Fibroblast of lung (primary cell): Measurements from ENCODE around the gene R3HCC1L. TPM values are rescaled to one million over a fixed set of nuclear protein-coding genes. Genes with fewer than 3 reads are reported as not detected.

Experiments
- DNase-seq, 2 donors: peaks; one replicate each; pipeline versions ENCODE4 v3.0.0 to v3.0.0-alpha.2; 2010; ENCODE audit warnings: low read depth in 2 of 2
- H2AFZ ChIP-seq: 2 replicates; pipeline ENCODE4 v1.5.1; 2012; ENCODE audit warnings: low read length, control low read depth, inconsistent platforms
- H3K27ac ChIP-seq: 2 replicates; pipeline ENCODE4 v1.5.1; 2011; ENCODE audit warnings: low read length, control low read depth; ENCODE audit not compliant: insufficient read depth
- H3K27me3 ChIP-seq: 2 replicates; pipeline ENCODE4 v1.5.1; 2011; ENCODE audit warnings: mild to moderate bottlenecking, low read length; ENCODE audit not compliant: control insufficient read depth, insufficient read depth
- H3K36me3 ChIP-seq: 2 replicates; pipeline ENCODE4 v1.5.1; 2011; ENCODE audit warnings: low read length; ENCODE audit not compliant: control insufficient read depth, insufficient read depth
- H3K4me1 ChIP-seq: 2 replicates; pipeline ENCODE4 v1.5.1; 2011; ENCODE audit warnings: low read length; ENCODE audit not compliant: control insufficient read depth, insufficient read depth; ENCODE audit errors: extremely low read depth
- H3K4me2 ChIP-seq: 2 replicates; pipeline ENCODE4 v1.5.1; 2011; ENCODE audit warnings: low read length, control low read depth; ENCODE audit not compliant: insufficient read depth; ENCODE audit errors: extremely low read depth
- H3K4me3 ChIP-seq, 4 experiments: fragments of 200-600 bp in 1 of 4; sonication (generic) in 1 of 4; replicated peaks in 1 of 4; 2 replicates each; pipeline ENCODE4 v1.5.1; 2011 to 2016; ENCODE audit warnings: low read length in 4 of 4, low read depth in 3 of 4, mild to moderate bottlenecking in 3 of 4, control low read depth in 2 of 4, inconsistent platforms in 1 of 4, mixed read lengths in 1 of 4; ENCODE audit not compliant: insufficient read depth in 1 of 4; ENCODE audit errors: control extremely low read depth in 1 of 4
- H3K79me2 ChIP-seq: 2 replicates; pipeline ENCODE4 v1.5.1; 2012; ENCODE audit warnings: mild to moderate bottlenecking, low read length, inconsistent platforms; ENCODE audit not compliant: control insufficient read depth, insufficient read depth
- H3K9ac ChIP-seq: 2 replicates; pipeline ENCODE4 v1.5.1; 2011; ENCODE audit warnings: mild to moderate bottlenecking, low read length, control low read depth; ENCODE audit not compliant: insufficient read depth
- H3K9me3 ChIP-seq: 2 replicates; pipeline ENCODE4 v1.5.1; 2012; ENCODE audit warnings: low read depth, low read length; ENCODE audit not compliant: control insufficient read depth, insufficient read depth
- H4K20me1 ChIP-seq: 2 replicates; pipeline ENCODE4 v1.5.1; 2011; ENCODE audit warnings: low read length; ENCODE audit not compliant: control insufficient read depth, insufficient read depth; ENCODE audit errors: extremely low read depth
- CTCF ChIP-seq, 2 donors: IDR thresholded peaks in 1 of 2; conservative IDR thresholded peaks in 1 of 2; 1 replicate in 1 of 2; 2 replicates in 1 of 2; pipeline ENCODE4 v1.5.1; 2011 to 2012; ENCODE audit warnings: low read length in 2 of 2, control low read depth in 1 of 2, inconsistent platforms in 1 of 2, low read depth in 1 of 2, mild to moderate bottlenecking in 1 of 2
- EZH2 ChIP-seq: IDR thresholded peaks from 2 replicates; pipeline ENCODE4 v1.5.1; 2012; ENCODE audit warnings: low read length, control low read depth, mild to moderate bottlenecking; ENCODE audit errors: missing control alignments
- polyA plus RNA-seq, 2 donors: library from polyadenylated mRNA; depleted of rRNA in 1 of 2; stranded (reverse) in 1 of 2; unstranded in 1 of 2; fragments of >200 nt; gene quantifications; 2 replicates each; pipeline ENCODE4 v1.2.1, GENCODE V29; 2011 to 2012; ENCODE audit warnings: missing spikeins in 1 of 2
- total RNA-seq: library from RNA; depleted of rRNA; stranded (reverse); fragments of >200 nt; gene quantifications from 2 replicates; pipeline ENCODE4 v1.2.1, GENCODE V29; 2014

The R3HCC1L gene
- total and polyA plus RNA-seq, 2 donors (not counting 1 experiment from before 2014, with no cell fraction given), result 11.1 to 19.5 TPM

- no peak for TF ChIP-seq EZH2
- TF ChIP-seq CTCF (conservative IDR thresholded peaks at IDR 0.05 in 1 of 2, IDR thresholded peaks at IDR 0.05 in 1 of 2; ENCODE audit: low read depth in 1 of 2, low read length in 2 of 2), result no peak
- Histone ChIP-seq H3K4me1 (no peaks in the 10 kb centered on the region), H3K9ac (no peak overlapping the region), H3K27ac (no peak overlapping the region), H2AFZ (no peak overlapping the region), H3K36me3 (peaks cover 13% of the 10 kb centered on the region), H3K4me2 (no peak overlapping the region), H3K4me3 (no peak overlapping the region), H3K9me3 (no peaks in the 10 kb centered on the region), H4K20me1 (no peaks in the 10 kb centered on the region), H3K79me2 (no peaks in the 10 kb centered on the region), H3K27me3 (no peaks in the 10 kb centered on the region)
- DNase-seq, result no peak
Measured at GRCh38 chr10:98252464-98252863, 118.0 kb downstream of the R3HCC1L start.

- Histone ChIP-seq H3K9me3 (no peaks in the 10 kb centered on the region), H3K27ac (no peak overlapping the region), H3K4me3 (no peak overlapping the region), H3K4me1 (no peaks in the 10 kb centered on the region), H2AFZ (no peak overlapping the region), H4K20me1 (no peaks in the 10 kb centered on the region), H3K9ac (no peak overlapping the region), H3K27me3 (no peaks in the 10 kb centered on the region), H3K79me2 (no peaks in the 10 kb centered on the region), H3K4me2 (no peak overlapping the region), H3K36me3 (peaks cover 8% of the 10 kb centered on the region)
- no peak for DNase-seq
- TF ChIP-seq EZH2 (no peak), CTCF (conservative IDR thresholded peaks at IDR 0.05 in 1 of 2, IDR thresholded peaks at IDR 0.05 in 1 of 2; ENCODE audit: low read depth in 1 of 2, low read length in 2 of 2) (no peak)
Measured at GRCh38 chr10:98253499-98253898, 119.0 kb downstream of the R3HCC1L start.

GRCh38 chr10:98254234-98254974 lies 119.9 kb downstream of the R3HCC1L start:
- Histone ChIP-seq H3K9ac (no peak overlapping the region), H3K4me2 (no peak overlapping the region), H4K20me1 (no peaks in the 10 kb centered on the region), H3K36me3 (peaks cover 8% of the 10 kb centered on the region), H3K9me3 (no peaks in the 10 kb centered on the region), H2AFZ (no peak overlapping the region), H3K4me1 (no peaks in the 10 kb centered on the region), H3K27me3 (no peaks in the 10 kb centered on the region), H3K79me2 (no peaks in the 10 kb centered on the region), H3K27ac (no peak overlapping the region), H3K4me3 (no peak overlapping the region)
- no peak for TF ChIP-seq CTCF (conservative IDR thresholded peaks at IDR 0.05 in 1 of 2, IDR thresholded peaks at IDR 0.05 in 1 of 2; ENCODE audit: low read depth in 1 of 2, low read length in 2 of 2)
- TF ChIP-seq EZH2, result no peak
- no peak for DNase-seq
